GM19455 (cell line): ENCODE results near the gene ITGAV.
A peak's percentile ranks its signal among the peaks of the same experiment; 100 is the strongest.

Experiments
- ATAC-seq: cut with Tn5 transposase; IDR thresholded peaks from one replicate; pipeline ENCODE4 v1.9.1; 2021; ENCODE audit not compliant: unreplicated experiment

Gene ITGAV

GRCh38 chr2:186612026-186612425 is 22.2 kb downstream of the ITGAV start:
- ATAC-seq = no peak

- ATAC-seq = no peak
These were observed 22.9 kb downstream of the ITGAV start for GRCh38 chr2:186612555-186613440.

GRCh38 chr2:186614373-186614772 is 24.5 kb downstream of the ITGAV start:
- no peak for ATAC-seq

- no peak for ATAC-seq
These were observed 27.3 kb downstream of the ITGAV start for GRCh38 chr2:186617148-186617547.

GRCh38 chr2:186617771-186618170 is 27.9 kb downstream of the ITGAV start:
- no peak for ATAC-seq

GRCh38 chr2:186618696-186619095 is 28.8 kb downstream of the ITGAV start:
- ATAC-seq = no peak

GRCh38 chr2:186623084-186623483 is 33.2 kb downstream of the ITGAV start:
- ATAC-seq = no peak

- ATAC-seq = no peak
These were observed 34.4 kb downstream of the ITGAV start for GRCh38 chr2:186624276-186624675.

- ATAC-seq = no peak
These were observed 39.6 kb downstream of the ITGAV start for GRCh38 chr2:186629250-186629996.

GRCh38 chr2:186632417-186632816 is 42.6 kb downstream of the ITGAV start:
- no peak for ATAC-seq

- ATAC-seq = no peak
These were observed 44.8 kb downstream of the ITGAV start for GRCh38 chr2:186634701-186635100.

- ATAC-seq = no peak
These were observed 47.1 kb downstream of the ITGAV start for GRCh38 chr2:186636800-186637496.

- ATAC-seq = no peak
These were observed 47.6 kb downstream of the ITGAV start for GRCh38 chr2:186637497-186637800.

- ATAC-seq = peak; percentile 74
These were observed 50.1 kb downstream of the ITGAV start for GRCh38 chr2:186639939-186640338.

- ATAC-seq = peak; percentile 1
These were observed 51.4 kb downstream of the ITGAV start for GRCh38 chr2:186641132-186641806.

- peak; percentile 80 for ATAC-seq
These were observed 52.0 kb downstream of the ITGAV start for GRCh38 chr2:186641807-186642321.

GRCh38 chr2:186644791-186645190 is 54.9 kb downstream of the ITGAV start:
- ATAC-seq = no peak

GRCh38 chr2:186645999-186646398 is 56.1 kb downstream of the ITGAV start:
- ATAC-seq = no peak

- no peak for ATAC-seq
These were observed 58.3 kb downstream of the ITGAV start for GRCh38 chr2:186648130-186648529.

GRCh38 chr2:186653511-186653910 is 63.7 kb downstream of the ITGAV start:
- no peak for ATAC-seq

- no peak for ATAC-seq
These were observed 69.5 kb downstream of the ITGAV start for GRCh38 chr2:186659383-186659782.
